Stomach (tissue), 19 donors: ENCODE results near the gene ATG7. TPM values are rescaled to one million over a fixed set of nuclear protein-coding genes. Genes with fewer than 3 reads are reported as not detected.

ENCODE experiments used
- DNase-seq, 2 donors: peaks; one replicate each; pipeline versions ENCODE4 v3.0.0 to v3.0.0-alpha.2; 2013 to 2019
- H3K27ac ChIP-seq, 5 donors: fragments of 200-600 bp in 4 of 5; sonication (generic) in 4 of 5; one replicate each; pipeline ENCODE4 v1.5.1; 2013 to 2019; ENCODE audit warnings: mild to moderate bottlenecking in 1 of 5, moderate library complexity in 1 of 5
- H3K27me3 ChIP-seq, 3 donors: fragments of 200-600 bp; sonication (generic); one replicate each; pipeline ENCODE4 v1.5.1; 2017 to 2019; ENCODE audit warnings: mixed run types in 1 of 3
- H3K36me3 ChIP-seq, 4 donors: fragments of 200-600 bp; sonication (generic); 1 replicate in 3 of 4; 2 replicates in 1 of 4; pipeline ENCODE4 v1.5.1; 2016 to 2019
- H3K4me1 ChIP-seq, 4 donors: fragments of 200-600 bp; sonication (generic); one replicate each; pipeline ENCODE4 v1.5.1; 2016 to 2019
- H3K4me3 ChIP-seq, 4 donors: fragments of 200-600 bp; sonication (generic) in 3 of 4; one replicate each; pipeline ENCODE4 v1.5.1; 2016 to 2019; ENCODE audit warnings: mild to moderate bottlenecking in 1 of 4
- H3K9me3 ChIP-seq, 4 donors: fragments of 200-600 bp; sonication (generic); one replicate each; pipeline ENCODE4 v1.5.1; 2016 to 2019
- EP300 ChIP-seq: sonication (generic); formaldehyde crosslinking; IDR thresholded peaks from one replicate; pipeline ENCODE4 v1.6.1; 2017; ENCODE audit warnings: antibody characterized with exemption
- POLR2A ChIP-seq, 4 donors: fragments of 450-650 bp; IDR thresholded peaks; one replicate each; pipeline ENCODE4 v1.6.1; 2016; ENCODE audit warnings: antibody characterized with exemption in 4 of 4, control low read depth in 2 of 4, mild to moderate bottlenecking in 1 of 4, moderate library complexity in 1 of 4
- POLR2AphosphoS5 ChIP-seq, 3 donors: sonication (generic); formaldehyde crosslinking; IDR thresholded peaks; one replicate each; pipeline ENCODE4 v1.6.1; 2016; ENCODE audit warnings: antibody characterized with exemption in 3 of 3
- WGBS, 5 donors: extraction: QIAGEN DNeasy Blood & Tissue Kit in 3 of 5; methylation state at CpG; one replicate each; pipeline versions ENCODE4 v1.1.5 to v1.1.7; 2013 to 2018; 5-methylcytosine and 5-hydroxymethylcytosine counted together
- intact Hi-C: fragments of 100-400 bp; cut with DNase I; formaldehyde crosslinking; loops from one replicate; pipeline ENCODE4 v1.15.1; 2023; ENCODE audit warnings: low total_unique reads
- long read RNA-seq, 10 donors: transcript quantifications; one replicate each; lab custom pipeline, GENCODE V29; 2026
- polyA plus RNA-seq, 3 donors: library from polyadenylated mRNA; stranded (reverse); fragments of 200-250 nt; gene quantifications; one replicate each; pipeline ENCODE4 v1.2.3, GENCODE V29; 2013
- total RNA-seq, 5 donors: library from RNA; depleted of rRNA; stranded (reverse); fragments of >200 nt; gene quantifications; one replicate each; pipeline versions ENCODE4 v1.1.0 to v1.2.3, GENCODE V29; 2014 to 2016
- TF ChIP-seq, protein P1 (sequence below), 7 experiments: fragments of 450-650 bp in 4 of 7; fragments of 200-600 bp in 3 of 7; sonication (generic) in 3 of 7; IDR thresholded peaks; one replicate each; pipeline ENCODE4 v1.5.1; 2016 to 2019; ENCODE audit warnings: antibody characterized with exemption in 7 of 7, control low read depth in 2 of 7, mild to moderate bottlenecking in 1 of 7
- donor health status: healthy with polysubstance abuse.
- donor health status: Bipolar disorder and iron deficiency.
- donor health status: healthy.

The ATG7 gene, protein sequence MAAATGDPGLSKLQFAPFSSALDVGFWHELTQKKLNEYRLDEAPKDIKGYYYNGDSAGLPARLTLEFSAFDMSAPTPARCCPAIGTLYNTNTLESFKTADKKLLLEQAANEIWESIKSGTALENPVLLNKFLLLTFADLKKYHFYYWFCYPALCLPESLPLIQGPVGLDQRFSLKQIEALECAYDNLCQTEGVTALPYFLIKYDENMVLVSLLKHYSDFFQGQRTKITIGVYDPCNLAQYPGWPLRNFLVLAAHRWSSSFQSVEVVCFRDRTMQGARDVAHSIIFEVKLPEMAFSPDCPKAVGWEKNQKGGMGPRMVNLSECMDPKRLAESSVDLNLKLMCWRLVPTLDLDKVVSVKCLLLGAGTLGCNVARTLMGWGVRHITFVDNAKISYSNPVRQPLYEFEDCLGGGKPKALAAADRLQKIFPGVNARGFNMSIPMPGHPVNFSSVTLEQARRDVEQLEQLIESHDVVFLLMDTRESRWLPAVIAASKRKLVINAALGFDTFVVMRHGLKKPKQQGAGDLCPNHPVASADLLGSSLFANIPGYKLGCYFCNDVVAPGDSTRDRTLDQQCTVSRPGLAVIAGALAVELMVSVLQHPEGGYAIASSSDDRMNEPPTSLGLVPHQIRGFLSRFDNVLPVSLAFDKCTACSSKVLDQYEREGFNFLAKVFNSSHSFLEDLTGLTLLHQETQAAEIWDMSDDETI
- total RNA-seq (100 to 1,000 TPM in 1 of 5 donors, 10 to 100 TPM in 4; 14.5 to 167 (median 68.8) TPM), polyA plus RNA-seq (10 to 100 TPM in 2 of 3 donors, 1 to 10 TPM in 1; 6.8 to 12.9 (median 12.5) TPM)
- long read RNA-seq, donor 1: 0 reads
- long read RNA-seq, donor 2, full-length matches to known transcripts: 1 of 1 reads
- long read RNA-seq, donor 2, partial matches to known transcripts: 0 of 1 reads
- long read RNA-seq, donor 2, other reads (novel, unspliced or antisense): 0 of 1 reads
- long read RNA-seq, donor 3: 0 reads
- long read RNA-seq, donor 4: 0 reads
- long read RNA-seq, donor 5: 0 reads
- long read RNA-seq, donor 6: 0 reads
- long read RNA-seq, donor 7, full-length matches to known transcripts: 1 of 1 reads
- long read RNA-seq, donor 7, partial matches to known transcripts: 0 of 1 reads
- long read RNA-seq, donor 7, other reads (novel, unspliced or antisense): 0 of 1 reads
- long read RNA-seq, donor 8, full-length matches to known transcripts: 1 of 1 reads
- long read RNA-seq, donor 8, partial matches to known transcripts: 0 of 1 reads
- long read RNA-seq, donor 8, other reads (novel, unspliced or antisense): 0 of 1 reads
- long read RNA-seq, donor 9: 0 reads
- long read RNA-seq, donor 10, full-length matches to known transcripts: 2 of 2 reads
- long read RNA-seq, donor 10, partial matches to known transcripts: 0 of 2 reads
- long read RNA-seq, donor 10, other reads (novel, unspliced or antisense): 0 of 2 reads

DNA sequence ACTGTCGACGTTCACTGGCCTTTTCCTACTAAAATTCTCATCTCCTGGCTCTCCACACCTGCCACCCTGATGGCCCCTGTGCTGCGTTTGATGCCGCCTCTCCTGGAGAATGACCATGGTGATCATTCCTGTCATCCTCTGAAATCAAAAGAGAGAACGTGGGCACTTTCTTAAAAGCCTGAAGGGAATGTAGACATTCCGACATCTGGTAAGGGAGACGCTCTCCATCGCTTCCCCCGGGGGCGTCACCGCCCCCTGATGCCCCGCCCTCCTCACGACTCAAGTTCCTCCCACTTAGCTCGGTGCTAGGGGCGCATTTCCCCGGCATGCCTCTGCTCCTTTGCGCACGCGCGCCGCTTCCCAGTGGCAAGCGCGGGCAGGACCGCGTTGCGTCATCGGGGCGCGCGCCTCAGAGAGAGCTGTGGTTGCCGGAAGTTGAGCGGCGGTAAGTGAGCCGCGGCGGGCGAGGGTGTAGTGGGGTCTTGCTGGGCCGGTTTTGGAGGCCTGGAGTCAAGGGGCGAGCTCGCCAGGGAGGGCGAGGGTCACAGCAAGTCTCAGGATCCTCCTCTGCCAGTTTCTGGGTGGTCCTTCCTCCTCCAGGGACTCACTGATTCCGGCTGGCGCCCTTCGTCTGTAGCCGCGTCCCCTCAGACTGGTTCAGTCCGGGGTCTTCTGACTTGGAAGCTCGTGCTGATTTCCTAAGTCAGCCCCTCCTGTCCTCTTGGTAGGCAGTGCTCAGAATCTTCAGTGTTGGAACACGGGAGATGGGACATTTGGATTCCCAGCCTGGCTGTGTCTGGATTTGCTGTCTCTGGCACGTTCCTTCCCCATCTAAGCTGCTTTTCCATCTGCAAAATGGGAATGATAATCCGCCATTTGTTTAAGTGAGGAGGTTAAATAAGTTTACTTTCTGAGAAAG, at the start of gene ATG7:
Gene ATG7, plus strand, starts transcription at position 412 of the 919 bp plus-strand sequence. CDS start 26,299 bp downstream, outside the sequence.
- Histone ChIP-seq H3K9me3 (no peaks in the 10 kb centered on the region), H3K27ac (peak within 1 kb of the TSS; percentile 68 to 94 (median 82)), H3K27me3 (no peaks in the 10 kb centered on the region), H3K4me3 (peak within 1 kb of the TSS; percentile 70 to 88 (median 80)), H3K4me1 (peaks cover 18 to 38% (median 27%) of the 10 kb centered on the region in 4 donors), H3K36me3 (peaks cover 2 to 13% (median 8%) of the 10 kb centered on the region in 4 donors)
- WGBS, 5 donors: 1 to 3% (median 2%) methylated on average over 38 to 51 of the region's 51 CpGs
- intact Hi-C loops: no loop called here
- peak; percentile 99 for DNase-seq
- TF ChIP-seq, protein P1, sequence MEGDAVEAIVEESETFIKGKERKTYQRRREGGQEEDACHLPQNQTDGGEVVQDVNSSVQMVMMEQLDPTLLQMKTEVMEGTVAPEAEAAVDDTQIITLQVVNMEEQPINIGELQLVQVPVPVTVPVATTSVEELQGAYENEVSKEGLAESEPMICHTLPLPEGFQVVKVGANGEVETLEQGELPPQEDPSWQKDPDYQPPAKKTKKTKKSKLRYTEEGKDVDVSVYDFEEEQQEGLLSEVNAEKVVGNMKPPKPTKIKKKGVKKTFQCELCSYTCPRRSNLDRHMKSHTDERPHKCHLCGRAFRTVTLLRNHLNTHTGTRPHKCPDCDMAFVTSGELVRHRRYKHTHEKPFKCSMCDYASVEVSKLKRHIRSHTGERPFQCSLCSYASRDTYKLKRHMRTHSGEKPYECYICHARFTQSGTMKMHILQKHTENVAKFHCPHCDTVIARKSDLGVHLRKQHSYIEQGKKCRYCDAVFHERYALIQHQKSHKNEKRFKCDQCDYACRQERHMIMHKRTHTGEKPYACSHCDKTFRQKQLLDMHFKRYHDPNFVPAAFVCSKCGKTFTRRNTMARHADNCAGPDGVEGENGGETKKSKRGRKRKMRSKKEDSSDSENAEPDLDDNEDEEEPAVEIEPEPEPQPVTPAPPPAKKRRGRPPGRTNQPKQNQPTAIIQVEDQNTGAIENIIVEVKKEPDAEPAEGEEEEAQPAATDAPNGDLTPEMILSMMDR (IDR thresholded peaks at IDR 0.05): peak in 1 of 7 experiments; percentile 31
- TF ChIP-seq POLR2A (IDR thresholded peaks at IDR 0.05): peak in 2 of 4 donors; percentile 66 to 88
- TF ChIP-seq EP300: no peak
- peak; percentile 97 to 99 (median 97) for TF ChIP-seq POLR2AphosphoS5 (IDR thresholded peaks at IDR 0.05)

DNA sequence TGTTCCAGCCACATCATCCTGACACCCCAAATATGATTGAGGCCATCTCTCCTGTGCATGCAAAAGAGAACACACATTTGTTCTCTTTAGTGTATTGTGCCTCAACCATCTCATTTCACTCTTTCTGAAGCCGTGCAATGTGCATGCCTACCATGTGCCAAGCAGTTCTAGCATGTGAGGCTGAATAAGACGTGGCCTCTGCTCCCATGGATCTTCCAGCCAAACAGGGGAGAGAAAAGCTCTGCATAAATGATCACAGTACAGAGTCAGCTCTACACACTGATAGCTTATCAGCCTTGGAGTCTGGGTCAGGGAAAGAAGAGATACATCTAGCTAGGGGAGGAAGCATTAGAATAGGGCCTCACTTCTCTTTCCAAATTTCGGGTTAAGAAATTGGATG, 48.2 kb upstream of the ATG7 start:
- peaks cover 0 to 39% (median 4%) of the 10 kb centered on the region in 4 donors for H3K4me1 ChIP-seq
- no peak overlapping the region for H3K4me3 ChIP-seq
- H3K9me3 ChIP-seq: no peaks in the 10 kb centered on the region
- no peaks in the 10 kb centered on the region for H3K27me3 ChIP-seq
- no peak for TF ChIP-seq POLR2A (IDR thresholded peaks at IDR 0.05)
- TF ChIP-seq POLR2AphosphoS5 (IDR thresholded peaks at IDR 0.05): no peak
- no peak for TF ChIP-seq EP300
- TF ChIP-seq, protein P1 (IDR thresholded peaks at IDR 0.05): no peak
- DNase-seq: no peak
- intact Hi-C loops: no loop called here
- no peak overlapping the region for H3K27ac ChIP-seq
- H3K36me3 ChIP-seq: no peaks in the 10 kb centered on the region
- 82 to 89% (median 84%) methylated on average over 3 of the region's 3 CpGs for WGBS, 5 donors

DNA sequence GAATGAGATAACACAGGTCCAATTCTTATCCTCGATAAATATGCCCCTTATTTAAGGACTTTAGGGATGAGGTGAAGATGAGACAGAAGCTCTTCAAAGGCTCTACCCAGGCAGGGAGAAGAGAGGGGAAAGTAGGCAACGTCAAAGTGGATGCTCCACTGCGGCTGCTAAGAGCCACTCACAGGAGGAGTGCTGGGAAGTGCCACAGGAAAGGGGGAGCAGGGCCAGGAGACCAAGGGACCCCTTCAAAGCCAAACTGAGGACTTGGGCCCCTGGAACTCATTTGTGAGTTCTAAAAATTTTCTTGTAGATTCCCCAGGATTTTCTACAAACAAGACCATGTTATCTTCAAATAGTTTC, 47.3 kb upstream of the ATG7 start:
- intact Hi-C loops: no loop called here
- no peak for TF ChIP-seq POLR2A (IDR thresholded peaks at IDR 0.05)
- TF ChIP-seq EP300: no peak
- no peak for TF ChIP-seq POLR2AphosphoS5 (IDR thresholded peaks at IDR 0.05)
- TF ChIP-seq, protein P1 (IDR thresholded peaks at IDR 0.05): no peak
- Histone ChIP-seq H3K4me1 (peaks cover 0 to 39% (median 4%) of the 10 kb centered on the region in 4 donors), H3K9me3 (no peaks in the 10 kb centered on the region), H3K4me3 (peak overlapping the region in 2 of 4 donors; percentile 1 to 32), H3K27ac (peak overlapping the region in 4 of 5 donors; percentile 65 to 85 (median 70)), H3K36me3 (no peaks in the 10 kb centered on the region), H3K27me3 (no peaks in the 10 kb centered on the region)
- DNase-seq: no peak
- WGBS, 5 donors: 88 to 93% (median 90%) methylated on average over 3 of the region's 3 CpGs
